HL-60/S4 (cell line): ENCODE data around the gene CCNY.

Experiments used
- in situ Hi-C: fragments of 300-500 bp; cut with MboI; formaldehyde crosslinking; loops from 2 replicates; pipeline ENCODE4 v1.14.3; 2022; ENCODE audit warnings: low sequenced_read_pairs

Gene CCNY

DNA sequence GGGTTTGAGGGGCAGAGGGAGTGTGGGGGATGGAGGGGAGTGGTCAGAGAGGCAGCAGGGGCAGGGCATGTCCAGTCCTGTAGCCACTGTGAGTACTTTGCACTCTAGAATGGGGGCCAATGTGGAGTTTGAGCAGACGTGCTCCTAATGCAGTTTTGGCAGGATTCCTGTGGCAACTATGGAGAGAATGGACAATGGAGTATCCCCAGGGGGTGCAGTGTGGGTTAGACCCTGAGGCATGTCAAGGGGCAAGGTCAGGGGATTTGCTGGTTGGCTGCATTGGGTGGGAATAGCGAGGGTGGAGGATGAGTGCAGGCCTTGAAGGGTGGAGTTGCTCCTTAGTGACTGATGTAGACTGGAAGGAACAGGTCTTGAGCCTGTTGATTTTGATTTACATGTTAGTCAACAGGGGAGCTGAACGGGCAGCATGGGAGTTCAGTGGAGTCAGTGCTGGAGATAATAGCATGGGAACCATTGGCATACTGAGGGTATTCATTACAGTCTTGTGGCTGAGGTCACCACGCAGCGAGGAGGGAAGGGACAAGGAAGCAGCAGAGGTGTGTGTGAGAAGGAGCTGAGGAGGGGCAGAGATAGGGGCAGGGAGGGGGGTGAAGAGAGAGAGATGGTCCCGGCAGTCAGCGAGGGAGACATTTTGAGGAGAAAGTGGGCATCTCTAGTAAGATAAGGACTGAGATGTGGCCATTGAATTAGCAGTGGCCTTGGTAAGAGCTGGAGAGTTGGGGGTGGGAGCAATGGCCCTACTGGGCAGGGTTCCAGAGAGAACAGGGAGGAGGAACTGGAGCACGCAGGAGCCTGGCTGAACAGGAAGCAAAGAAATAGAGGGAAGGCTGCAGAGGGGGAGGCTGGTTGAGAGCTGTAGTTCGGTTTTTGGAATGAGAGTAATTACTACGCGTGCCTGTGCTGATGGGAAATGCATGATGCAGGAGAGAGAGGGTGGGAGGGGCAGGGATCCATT is 112.7 kb downstream of the CCNY start:
- in situ Hi-C loops, result no loop called here

DNA sequence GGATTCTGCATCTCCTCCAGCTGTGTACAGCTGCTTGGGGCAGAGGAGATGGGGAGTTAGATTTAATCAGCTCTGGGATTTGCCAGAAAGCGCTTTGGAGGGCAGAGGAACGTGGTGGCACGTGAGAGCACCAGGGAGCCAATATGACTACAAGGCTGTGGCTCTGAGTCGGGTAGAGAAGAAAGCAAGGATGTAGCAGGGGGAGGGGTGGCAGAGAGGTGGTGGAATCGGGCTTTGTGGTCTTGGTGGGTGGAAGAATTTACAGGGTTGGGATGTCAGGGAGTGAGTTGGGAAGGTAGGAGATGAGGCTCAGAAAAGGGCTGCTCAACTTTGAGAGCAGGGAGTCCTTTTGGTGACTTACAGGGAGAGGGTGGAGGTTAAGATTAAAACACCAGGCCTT is 113.6 kb downstream of the CCNY start:
- in situ Hi-C loops, result no loop called here

DNA sequence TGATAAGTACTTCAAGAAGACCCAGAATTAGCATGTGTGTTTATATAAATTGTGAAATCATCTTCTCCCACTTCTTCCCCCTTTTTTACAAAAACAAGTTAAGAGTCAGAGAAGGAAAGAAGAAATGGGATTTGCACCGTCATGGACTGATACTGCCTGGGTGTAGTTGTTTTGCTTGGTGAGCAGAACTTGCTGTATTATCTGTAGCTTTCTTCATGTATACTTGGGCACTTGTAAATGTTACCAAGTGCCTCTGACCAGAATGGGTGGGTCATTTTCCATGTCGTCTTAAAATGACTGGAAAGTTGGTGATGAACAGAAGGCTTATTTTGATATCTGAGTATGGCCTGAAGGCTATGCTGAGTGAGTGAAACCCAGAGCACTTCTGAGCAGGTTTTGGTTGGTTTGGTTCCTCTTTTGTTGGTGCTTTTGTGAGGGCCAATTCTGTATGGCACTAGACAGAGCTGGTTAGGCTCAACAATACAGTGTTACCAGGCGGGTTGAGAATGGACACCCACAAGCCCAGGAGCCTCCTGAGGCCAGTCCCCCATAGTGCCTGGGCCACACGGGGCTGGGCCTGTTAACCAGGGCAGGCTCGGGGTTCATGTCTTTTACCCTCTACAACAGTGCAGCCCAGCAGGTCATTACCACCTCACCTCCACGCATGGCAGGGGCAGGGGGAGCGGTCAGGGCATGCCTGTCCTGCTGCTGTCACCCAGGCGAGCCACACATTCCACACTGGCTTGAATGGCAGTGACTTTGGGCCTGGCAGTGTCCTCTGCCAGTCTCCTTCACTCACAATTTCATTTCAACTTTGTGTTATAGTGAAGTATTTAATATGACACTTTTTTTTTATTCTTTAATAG is 115.1 kb downstream of the CCNY start:
- in situ Hi-C loops, result no loop called here

DNA sequence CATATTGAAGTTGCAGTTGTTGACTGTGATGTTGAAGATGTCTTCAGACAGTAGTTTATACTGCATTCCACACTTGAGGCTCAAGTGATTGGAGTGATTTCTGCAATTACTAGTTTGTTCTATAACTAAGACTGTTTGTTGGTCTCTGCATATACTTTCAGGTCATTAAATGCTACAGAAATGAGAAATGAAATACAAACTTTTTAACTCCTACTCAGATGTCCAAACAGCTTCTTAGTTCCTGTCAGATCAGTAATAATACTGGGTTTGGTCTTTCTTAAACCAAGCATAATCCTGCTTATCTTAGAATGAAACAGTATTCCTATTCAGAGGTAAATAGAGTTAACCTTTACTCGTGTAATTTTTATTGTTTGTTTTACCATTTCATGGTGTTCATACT is 115.9 kb downstream of the CCNY start:
- in situ Hi-C loops, result no loop called here

DNA sequence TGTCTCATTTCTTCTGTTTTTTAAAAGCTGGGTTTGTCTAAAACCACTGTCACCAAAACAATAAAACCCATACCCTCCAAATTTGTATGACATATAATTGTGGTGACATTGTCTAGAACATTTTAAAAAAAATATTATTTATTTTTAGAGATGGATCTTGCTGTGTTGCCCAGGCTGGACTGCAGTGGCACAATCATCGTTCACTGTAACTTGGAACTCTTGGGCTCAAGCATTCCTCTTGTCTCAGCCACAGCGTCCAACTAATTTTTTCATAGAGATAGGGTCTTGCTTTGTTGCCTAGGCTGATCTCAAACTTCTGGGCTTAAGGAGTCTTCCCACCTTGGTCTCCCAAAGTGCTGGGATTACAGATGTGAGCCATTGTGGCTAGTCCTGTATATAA is 116.5 kb downstream of the CCNY start:
- in situ Hi-C loops, result no loop called here

DNA sequence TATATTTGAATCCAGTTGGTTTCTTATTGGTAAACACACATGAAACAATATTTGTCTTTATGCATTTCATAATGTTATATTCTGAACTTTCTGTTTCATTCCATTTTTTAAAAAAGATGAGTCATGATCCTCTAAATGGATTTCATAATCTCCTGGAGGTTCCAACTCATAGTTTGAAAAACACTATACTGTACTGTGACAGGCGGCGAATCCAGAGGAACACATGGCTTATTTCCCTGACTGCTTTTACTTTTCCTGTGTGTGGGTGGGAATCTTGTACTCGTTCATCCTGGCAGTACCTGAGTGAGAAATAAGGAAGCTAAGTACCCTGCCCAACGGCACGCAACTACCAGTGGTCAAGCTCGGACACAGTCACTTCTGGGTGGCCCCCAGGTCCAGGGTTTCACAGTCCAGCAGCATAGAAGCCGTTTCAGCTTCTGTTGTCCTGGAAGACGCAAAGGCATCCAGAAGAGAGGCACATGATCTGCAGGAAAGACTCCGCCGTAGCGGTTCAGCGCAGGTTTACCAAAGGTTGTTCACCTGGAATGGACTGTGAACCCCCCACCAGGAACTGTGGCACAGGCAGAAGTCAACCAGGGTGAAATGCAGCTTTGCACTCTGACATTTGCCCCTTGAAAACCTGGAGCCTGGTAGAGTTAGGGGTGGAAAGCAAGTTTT is 117.7 kb downstream of the CCNY start:
- in situ Hi-C loops, result no loop called here

DNA sequence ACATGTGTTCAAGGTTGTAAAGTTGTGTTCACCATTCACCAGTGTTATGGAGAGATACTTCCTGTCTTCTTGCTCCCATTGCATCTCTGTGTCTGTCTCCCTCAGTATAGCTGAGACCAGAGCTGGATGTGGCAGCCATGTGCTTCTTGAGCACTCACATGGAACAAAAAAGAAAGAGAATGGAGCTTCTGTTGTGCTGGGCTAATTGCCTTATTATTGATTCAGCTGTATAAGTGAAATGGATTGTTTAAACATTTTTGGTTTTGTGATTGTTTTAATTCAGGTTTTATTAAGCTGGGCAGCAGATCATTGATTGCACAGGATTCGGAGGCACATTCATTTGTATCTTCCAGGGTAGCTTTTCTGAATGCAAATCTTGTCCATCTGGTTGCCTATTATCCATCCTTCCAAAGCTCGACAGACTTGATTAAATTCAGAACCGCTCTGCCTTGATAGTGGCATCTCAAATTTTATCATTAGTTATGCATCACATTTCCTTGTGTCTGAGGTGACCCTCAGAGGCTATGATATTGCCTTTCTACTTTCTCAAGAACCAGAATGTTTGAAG is 119.9 kb downstream of the CCNY start:
- in situ Hi-C loops, result no loop called here

DNA sequence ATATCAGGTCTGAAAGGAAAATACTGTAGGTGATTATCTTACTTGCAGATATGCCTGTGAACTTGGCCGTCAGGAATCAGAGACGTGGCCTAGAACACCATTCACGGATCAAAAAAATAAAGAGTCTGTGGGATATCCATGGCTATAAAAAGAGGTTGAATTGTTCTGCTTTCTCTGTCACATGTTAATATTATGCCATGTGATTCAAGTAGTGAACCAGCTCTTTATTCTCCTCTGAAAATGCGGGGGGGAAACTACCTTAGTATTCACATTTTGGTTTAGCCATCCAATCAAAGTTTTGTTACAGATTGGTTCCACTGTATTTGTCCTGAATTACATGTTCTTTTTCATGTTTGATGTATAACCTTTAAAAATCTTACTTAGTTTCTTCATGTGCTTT is 120.5 kb downstream of the CCNY start:
- in situ Hi-C loops, result no loop called here

DNA sequence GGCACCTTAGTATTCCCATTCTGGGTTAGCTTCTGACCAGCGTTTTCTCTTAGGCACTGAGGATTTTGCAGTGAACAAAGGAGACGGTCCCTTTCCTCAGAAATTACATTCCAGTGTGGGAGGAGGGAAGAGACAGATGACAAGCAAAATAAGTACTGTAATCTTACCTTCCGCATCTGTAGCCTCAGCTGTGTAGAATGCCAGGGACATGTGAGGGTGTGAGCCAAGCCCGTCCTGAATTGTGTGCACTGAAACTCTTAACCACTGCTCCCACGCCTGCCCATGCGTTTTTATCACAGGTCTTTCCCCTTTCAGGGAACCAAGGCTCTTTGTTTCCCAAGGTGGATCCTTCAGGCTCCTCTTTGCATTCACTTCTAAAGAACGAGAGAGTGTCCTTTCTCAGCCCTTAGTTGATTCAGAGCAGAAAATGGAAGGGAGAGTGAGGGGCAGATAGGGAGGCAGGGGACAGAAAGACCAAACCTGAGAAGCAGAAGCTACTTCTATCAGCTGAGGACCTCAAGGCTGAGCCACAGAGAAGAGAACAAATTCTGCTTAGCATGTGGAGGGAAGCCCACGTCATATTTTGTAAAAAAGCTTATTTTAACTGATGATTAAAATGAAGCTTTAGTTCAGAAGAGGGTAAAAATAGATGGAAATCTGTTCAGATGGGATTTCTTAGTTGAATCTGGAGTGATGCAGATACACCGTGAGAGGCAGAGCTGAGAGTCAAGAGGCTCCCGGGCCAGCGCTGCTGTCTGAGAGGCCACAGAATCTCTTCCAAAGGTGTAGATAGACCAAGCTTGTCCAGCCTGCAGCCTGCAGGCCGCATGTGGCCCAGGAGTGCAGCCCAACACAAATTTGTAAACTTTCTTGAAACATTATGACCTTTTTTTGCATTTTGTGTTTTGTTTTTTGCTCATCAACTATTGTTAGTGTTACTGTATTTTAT is 122.5 kb downstream of the CCNY start:
- in situ Hi-C loops, result no loop called here

DNA sequence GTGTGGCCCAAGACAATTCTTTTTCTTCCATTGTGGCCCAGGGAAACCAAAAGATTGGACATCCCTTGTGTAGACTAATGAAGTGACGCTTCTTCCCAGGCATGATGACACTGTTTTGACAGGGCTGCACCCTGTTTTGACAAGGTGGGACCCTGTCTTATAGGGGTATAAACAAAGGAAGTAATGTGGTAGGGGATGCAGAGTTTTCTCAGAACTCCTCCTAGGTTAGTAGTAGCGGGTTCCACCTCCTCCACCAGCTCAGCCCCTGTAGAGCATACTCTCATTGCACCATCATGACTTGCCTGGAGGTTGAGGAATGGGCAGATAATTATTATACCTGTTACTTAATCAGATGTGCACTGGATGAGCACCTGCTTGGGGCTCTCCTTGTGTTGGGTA is 123.1 kb downstream of the CCNY start:
- in situ Hi-C loops, result no loop called here

DNA sequence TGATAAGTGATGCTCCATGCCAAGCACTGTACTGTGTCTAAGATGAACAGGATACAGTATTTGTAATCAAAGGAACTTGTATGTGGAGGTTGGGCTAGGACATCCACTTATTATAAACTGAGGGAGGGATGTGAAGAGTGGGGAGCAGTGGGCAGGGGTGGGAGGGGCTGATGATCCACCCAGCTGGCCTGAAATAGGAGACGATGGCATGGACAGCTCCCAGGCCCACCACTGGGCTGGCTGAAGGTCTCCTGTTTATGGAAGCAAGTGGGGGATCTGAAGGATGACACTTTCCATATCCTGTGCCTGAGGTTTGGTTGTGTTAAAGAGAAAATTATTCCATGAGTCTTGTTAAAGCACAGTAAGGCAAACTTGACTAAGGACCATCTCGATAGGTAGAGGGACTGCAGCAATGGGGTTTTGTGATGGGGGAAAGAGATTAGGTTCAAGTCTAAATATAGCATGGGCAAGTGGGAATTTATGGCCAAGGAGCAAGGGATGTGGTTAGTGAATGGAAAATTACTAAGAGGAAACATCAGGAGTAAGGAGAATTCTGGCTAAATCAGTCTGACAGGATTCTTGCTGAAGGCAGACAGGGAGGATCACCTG is 124.6 kb downstream of the CCNY start:
- in situ Hi-C loops, result no loop called here

DNA sequence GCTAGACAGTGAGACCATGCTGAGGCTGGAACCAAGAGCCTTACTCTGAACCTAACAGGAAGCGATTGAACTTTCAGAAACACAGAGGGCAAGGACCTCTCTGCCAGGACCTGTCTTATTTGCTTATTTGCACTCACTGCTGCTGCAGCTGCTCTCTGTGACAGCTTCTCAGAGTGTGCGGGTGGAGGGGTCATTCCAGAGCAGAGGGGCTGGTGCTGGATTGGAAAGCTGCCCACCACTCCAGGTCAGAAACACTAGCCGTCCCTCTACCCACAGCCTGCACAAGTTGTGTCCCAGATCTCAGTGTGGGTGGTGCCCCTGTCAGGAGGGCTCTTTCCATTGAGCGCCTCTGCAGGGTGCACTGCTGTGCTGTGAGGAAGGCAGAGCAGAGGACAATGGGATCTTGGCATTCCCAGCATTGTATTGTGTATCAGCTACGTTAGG is 126.2 kb downstream of the CCNY start:
- in situ Hi-C loops, result no loop called here

DNA sequence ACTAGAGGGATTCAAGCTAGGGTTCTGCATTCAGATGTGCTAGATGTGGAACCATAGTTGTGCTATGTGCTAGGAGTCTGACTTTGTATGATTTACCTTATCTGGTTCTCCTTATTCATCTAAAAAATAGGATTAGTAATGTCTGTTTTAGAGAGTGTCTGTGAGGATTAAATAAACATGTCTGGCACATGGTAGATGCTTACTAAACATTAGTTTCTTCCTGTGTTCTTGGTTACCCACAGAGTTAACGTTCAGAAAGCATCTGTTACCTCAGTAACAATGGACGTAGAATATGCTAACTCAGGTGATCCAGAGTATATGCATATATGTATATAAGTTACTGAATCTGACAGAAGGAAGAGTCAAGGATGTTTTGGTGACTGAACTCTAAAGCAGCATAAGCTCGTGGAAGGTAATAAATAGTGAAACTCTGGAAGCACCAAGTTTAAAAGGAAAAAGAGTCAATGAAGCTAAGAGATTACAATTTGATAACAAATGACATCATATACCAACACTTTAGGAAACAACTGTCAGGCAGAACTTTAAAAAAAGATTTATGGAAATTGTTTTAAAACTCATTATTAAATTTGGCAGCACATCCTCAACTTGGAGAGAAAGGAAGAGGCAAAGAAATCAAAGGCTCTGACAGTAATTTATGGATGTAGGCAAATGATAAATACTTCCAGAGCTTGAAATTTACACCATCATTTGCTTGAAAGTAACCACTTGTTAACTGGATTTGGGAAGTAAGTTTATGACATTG is 127.0 kb downstream of the CCNY start:
- in situ Hi-C loops, result no loop called here

DNA sequence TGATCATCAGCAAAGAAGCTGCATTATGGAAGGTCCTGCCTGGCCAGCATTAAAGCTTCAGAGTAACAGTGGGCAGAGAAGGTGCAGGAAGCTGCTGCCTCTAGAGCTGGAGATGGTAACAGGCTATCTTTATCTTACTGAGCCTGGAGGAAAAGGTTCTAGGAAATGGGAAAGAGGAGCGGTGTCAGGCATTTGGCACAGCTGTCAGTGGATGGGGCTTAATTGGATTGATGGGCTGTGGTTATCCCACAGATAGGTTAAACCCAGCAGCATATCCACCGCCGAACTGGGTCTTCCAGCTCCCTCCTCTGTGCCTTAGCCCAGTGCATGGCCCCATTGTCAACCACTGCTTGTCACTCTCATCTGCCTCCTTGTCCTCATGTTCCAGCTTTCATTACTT is 127.6 kb downstream of the CCNY start:
- in situ Hi-C loops, result no loop called here

DNA sequence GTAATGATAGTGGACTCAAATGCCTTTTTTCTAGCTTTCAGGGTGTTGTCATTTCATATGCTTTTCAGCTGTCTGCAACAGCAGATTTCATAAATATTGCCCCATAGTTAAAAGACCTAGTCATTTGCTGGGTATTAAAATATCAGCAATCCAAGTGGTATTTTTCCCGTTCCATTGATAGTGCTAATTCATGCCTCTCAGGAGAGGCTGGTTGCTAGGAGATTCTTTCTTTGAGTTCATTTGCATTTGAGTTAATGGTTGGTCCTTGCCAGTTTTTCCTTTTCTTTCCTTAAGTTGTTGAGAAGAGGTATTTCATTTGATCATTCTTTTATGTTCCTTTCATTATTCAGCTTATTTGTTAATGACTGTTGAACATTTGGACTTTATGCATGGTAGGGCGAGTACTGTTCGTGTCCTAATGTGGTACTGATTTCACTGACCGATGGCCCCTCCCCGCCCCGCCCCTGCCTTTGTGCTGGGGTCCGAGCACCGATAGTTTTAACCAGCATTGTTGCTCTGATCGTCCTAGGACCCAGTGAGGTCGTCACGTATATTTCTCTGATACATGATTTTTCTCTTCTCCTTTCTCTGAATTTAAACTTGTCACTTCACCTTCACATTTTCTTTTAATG is 128.6 kb downstream of the CCNY start:
- in situ Hi-C loops, result no loop called here

DNA sequence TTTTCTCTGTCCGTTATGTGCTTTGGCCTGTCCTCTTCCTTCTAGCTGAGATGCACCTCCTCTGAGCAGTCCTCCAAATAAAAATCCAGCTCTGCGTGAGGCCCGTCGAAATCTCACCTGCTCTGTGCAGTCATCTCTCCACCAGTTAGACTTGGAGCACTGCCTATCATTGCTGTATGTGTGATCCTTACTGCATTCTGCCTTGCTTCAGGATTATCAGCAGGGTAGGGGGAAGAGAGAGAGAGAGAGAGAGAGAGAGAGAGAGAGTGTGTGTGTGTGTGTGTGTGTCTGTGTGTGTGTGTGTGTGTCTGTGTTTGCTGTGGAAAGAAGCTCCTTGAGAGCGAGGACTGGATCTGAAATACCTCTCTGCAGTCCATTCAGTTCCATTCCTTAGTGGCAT is 129.4 kb downstream of the CCNY start:
- in situ Hi-C loops, result no loop called here

DNA sequence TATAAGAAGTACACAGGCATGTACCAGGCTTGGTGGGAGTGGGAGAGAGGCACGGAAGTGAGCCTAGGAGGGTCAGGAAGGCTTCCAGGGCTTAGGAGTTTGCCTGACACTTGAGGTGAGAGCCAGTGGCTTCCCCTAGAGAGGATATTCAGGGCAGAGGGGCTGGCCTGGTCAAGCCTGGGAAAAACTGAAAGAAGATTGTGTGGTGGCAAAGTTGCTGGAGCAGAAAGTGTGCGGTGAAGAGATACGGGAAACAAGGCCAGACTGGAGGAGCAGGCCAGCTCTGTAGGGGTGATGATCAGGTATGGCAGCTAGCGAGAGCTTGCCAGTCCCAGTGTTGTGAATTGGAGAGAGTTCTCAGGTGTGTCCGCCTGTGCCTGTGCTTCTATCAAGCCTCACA is 129.9 kb downstream of the CCNY start:
- in situ Hi-C loops, result no loop called here

DNA sequence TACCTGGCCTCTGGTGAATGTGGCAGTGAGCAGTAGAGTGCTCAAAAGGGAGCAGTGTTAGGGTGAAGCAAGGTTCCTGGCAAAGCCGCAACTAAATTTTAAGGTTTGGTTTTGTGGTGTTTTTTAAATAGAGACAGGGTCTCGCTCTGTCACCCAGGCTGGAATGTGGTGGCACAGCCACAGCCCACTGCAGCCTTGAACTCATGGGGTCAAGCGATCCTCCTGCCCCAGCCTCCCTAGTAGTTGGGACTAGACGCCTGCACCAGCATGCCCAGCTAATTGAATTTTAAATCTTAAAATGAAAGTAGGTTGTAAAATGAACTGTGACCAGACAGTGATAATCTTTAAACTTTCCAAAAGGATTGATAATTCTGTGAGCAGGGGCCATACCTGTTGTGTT is 130.4 kb downstream of the CCNY start:
- in situ Hi-C loops, result no loop called here
